ENCODE results near the gene PITRM1.
A peak's percentile ranks its signal among the peaks of the same experiment; 100 is the strongest.

Gene PITRM1

DNA sequence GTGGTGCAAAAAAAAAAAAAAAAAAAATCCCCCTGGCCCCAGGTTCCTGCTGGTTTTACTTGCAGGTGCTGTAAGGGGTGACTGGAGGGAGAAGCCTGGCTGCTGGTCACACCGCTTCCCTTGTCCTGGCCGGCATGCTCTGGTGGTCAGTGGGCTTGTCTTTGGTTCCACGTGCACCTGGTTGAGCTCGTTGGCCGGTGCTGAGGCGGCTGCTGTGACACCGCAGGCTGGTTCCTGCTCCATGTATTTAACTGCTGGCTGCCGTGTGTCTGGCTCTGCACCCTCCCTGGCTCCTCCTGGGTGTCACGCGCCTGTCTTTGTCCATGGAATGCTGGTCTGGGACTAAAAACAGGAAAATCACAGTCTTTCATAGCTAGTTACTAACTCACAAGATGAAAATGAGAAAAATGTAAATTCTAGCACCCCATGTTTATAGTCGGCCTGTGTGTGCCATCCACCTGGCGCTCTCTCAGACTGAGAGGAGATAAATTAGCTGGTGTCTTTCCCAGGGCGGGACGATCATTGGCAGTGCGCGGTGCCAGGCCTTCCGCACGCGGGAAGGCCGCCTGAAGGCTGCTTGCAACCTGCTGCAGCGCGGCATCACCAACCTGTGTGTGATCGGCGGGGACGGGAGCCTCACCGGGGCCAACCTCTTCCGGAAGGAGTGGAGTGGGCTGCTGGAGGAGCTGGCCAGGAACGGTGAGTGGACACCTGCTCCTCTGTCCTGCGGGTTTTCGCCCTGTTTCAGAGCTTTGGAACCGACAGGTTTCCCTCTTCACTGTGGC is 71.5 kb downstream of the PITRM1 start:
- no peak for DNase-seq (ENCODE audit: low spot score)

DNA sequence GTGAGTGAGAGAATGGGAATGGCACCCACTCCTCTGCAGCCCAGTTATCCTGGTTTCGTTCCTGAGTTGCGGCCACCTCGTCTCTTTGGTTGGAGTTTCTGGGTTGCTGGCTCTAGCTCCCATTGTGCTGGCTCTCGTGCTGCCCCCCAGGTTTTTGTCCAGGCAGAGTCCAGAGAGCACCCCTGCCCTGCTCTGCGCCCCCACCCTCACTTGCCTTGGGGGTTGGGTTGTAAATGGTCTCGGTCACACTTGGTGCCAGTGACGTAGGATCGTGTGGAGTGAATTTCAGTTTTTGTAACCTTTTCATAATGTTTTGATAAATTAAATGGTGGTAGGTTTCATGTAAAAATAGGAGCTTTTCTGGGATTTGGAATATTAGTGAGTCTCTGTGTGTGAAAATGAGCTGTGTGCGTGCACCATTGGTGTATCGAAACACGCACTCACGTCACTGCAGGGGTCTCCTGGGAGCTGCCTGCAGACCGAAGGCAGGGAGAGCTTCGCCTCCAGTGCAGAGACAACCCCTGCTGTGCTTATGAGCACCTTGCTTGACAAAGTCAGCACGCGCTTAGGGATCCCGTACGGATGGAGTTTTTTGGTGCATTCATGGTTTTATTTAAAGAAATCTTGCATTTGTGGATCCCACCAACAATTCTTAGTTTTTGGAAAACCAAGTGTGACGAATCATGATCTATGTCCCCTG is 72.3 kb downstream of the PITRM1 start:
- no peak for DNase-seq (ENCODE audit: low spot score)

DNA sequence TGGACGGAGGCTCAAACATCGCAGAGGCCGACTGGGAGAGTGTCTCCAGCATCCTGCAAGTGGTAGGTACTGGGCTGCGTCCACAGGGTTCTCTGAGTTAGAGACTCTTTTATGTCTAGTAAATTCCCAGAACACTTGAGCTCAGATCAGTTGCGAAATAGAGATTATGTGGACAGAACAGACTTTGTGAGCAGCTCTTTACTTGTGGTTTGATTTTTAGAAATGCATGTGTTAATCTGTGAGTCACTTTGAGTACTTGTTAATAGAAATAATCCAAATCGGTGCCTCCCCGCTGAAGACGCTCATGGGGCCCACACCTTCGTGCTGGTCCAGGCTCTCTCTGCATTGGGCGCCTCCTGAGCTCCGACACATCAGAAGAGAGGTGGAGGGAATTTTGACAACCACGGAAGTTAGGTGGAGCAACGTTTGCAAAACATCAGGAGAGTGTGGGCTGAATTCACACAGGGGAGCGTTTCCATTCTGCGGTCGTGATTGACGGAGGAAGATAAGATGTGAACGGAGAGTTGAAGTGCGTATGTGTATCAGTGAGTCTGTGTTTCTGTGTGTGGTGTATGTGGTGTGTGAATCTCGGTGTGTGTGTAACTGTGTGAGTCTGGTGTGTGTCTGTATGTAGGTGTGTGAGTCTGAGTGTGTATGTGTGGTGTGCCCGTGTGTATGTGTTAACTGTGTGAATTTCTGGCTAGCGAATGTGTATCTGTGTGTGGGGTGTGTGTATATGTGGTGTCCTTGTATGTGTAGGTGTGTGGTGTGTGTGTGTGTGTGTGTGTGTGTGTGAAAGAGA is 73.1 kb downstream of the PITRM1 start:
- DNase-seq (ENCODE audit: low spot score): no peak

DNA sequence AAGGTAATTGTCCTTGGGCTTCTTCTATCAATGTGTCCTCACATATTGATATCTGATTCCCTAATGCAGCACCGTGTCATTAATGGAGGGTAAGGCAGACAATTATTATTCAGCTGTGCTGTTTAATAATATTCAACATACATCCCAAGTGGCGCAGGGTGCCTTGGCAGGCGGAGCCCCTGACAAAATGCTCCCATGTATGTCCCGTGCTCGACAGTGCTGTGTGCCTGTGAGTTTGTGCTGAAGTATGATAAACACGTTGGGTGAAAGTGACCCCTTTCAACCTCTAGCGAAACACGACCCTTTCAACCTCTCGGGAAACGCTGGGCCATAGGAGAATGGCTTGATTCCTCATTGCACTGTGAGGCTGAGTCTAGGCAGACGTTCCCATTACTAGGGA is 73.9 kb downstream of the PITRM1 start:
- no peak for DNase-seq (ENCODE audit: low spot score)

DNA sequence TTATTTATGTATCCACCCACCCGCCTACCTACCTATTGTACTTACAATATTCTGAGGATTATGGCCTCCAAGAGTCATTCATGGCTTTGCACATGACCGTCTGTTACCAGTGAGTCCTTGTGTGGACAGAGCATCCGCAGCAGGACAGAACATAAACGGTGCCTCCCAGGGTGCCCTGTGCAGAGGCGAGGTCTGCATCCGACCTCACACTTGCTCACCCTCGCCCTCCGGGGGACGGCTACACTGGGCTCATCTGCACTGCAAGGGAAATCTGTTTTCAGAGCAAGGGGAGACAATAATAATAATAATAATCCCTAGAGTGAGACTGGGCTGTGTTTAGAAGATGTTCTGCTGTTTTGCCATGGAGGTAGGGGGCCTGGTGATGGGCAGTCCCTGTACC is 75.4 kb downstream of the PITRM1 start:
- no peak for DNase-seq (ENCODE audit: low spot score)

DNA sequence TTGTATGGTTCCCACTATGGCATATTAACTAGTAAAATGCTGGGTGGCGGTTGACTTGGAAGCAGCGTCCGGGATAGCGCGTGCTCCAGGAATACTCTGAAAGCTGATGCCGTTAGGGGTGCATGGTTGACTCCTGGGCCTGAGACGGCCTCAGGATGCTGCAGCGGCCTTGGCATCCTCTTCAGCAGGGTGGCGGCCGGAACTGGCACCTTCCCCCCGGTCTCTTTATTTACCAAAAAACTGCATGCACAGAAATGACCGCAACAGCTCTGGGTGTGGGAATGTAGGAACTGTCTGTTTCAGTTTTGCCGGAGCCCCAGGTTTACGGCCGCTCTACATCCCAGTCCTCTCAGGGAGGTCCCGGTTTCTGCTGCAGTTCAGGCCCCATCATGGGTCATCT is 76.4 kb downstream of the PITRM1 start:
- no peak for DNase-seq (ENCODE audit: low spot score)

DNA sequence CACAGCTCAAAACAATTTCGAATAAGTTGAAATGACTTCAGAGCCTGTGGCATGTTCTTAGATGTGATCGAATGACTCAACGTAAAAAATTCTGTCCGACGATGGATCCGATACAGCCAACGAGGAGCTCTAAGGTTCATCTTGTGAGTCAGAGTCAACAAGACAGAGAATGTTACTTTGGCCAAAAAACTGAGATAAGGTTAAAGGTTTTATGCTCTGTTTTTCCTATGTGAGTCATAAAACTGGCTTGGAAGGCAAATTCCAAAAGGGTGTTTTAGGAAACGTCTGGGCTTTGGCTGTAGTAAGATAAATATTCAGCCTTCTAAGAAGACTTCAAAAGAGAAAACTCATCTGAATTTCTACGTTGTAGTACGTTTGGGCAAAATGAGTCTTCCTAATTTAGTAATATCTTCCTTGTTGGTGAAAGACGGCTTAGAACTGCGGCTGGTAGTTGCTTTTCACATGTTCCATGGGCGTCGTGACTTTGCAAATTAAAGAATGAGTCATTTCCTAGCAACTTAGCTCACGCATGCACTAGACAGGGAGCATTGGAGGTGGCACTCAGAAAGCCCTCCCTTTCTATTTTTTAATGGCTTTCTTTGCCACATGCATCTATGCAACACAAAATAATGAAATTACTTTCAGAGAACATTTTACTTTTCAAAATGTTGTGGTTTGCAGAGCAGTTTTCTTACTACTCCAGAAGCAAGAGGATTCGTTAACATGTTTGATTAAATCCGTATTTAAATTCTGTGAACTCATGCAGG is 77.0 kb downstream of the PITRM1 start:
- peak; percentile 89 for DNase-seq (ENCODE audit: low spot score)

DNA sequence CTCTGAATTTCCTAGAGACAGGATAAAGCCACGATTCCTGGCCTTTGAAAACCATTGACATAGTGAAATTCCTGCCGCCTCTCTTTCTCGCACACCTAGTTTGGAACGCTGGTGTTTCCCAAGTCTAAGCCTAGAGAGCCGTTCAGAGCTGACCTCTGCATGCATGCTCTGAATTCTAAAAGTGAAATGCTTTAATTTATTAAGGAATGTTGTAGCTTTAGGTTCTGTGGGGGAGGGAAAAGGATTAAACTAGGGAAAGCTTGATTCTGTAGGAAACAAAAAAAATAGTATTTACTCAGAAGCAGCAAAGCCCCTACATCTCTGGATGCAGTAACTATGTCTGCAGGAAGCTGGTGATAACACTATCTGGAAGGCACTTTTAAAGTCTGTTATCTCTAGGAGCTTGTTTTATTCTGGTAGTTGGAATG is 78.0 kb downstream of the PITRM1 start:
- no peak for DNase-seq (ENCODE audit: low spot score)

DNA sequence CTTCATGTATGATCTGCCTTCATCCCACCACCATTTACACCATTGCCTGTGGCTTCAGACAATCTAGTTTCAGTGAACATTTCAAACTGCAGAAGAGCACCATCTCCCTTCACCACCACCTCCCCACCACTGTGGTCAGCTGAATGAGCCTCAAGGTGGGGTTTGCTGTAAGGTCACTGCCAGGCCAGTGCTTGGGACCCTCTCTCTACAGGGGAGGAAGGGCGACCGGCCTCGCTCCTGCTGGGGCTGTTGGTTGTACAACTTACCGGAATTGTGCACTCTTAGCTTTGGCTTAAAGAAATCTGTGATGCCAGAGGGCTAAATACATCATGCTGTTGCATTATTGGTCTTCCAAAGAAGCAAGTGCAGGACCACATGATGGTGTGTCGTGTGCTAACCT is 78.6 kb downstream of the PITRM1 start:
- DNase-seq (ENCODE audit: low spot score): no peak

DNA sequence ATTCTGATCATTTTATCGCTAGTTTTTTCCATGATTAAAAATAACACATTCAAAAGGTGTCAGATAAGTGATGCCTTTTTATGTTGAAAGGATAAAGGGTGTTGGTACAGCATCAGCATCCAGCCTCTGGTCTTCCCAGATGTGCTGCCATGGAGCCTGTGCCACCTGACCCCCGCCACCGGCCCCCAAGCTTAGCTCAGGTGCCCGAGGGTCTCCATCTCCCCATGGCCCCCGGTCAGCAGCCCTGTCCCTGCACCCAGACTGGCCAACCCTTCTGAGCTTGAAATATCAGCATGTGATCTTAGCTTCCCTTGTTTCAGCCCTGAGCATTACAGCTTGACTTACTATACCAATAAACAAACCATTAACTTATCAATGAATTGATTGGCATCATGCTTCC is 80.7 kb downstream of the PITRM1 start:
- DNase-seq (ENCODE audit: low spot score): no peak

DNA sequence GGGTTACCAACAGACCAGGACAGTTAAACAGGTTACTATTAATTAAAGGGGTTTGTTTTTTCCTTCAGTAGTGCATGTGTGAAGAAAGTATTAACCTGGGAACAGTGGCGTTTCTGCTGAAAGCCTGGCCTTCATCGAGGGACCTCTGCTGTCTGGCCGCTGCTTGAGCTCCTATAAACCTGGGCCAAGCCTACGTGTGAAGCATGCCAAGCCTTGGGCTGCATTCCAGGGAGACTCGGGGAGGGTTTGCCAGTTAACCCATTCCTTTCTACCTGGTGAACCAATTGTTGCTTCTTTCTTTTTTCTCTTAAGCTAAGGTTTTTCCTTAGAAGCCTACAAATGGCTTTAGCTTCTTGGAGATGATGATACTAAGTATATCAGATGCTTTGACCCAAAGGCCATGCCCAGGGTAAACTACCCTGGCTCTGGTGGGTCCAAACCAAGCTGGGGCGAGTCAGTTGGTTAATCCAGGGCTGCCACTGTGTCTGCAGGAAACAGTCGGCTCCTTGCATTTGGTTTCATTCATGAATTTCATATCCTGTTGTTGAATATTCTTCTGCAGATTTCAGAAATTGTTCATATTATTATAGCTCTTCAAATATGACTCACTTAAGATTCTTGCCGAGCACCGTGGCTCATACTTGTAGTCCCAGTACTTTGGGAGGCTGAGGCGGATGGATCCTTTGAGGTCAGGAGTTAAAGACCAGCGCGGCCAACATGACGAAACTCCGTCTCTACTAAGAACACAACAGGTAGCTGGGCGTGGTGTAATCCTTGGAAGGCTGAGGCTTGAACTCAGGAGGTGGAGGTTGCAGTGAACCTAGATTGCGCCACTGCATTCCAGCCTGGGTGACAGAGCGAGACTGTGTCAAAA is 81.4 kb downstream of the PITRM1 start:
- peak; percentile 86 for DNase-seq (ENCODE audit: low spot score)

DNA sequence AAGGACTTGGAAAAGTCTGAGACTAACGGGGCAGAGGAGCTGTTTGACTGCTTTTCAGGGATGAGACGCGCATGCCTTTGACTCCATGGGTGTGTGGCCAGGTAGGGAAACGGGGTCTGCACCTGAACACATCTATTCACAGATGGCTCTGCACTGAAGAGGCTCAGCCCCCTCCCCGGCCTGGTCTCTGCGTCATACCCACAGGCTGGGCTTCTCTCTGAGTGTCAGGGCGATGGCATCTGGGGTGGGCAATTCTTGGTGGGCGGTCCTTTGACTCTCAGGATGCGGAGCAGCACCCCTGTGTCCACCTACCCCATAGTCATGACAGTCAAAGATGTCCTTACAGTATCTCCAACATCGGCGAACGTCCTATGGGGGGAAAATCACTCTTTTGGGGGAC is 82.2 kb downstream of the PITRM1 start:
- no peak for DNase-seq (ENCODE audit: low spot score)

Measured in LoVo (cell line).